NCI-H2196 (cell line): ENCODE results near the gene MACROD2.
A peak's percentile ranks its signal among the peaks of the same experiment; 100 is the strongest.
"Not testable (repeated sequence)": the region's sequence is repeated elsewhere in the genome, so short reads cannot be mapped to it uniquely, and the experiment has no call there.

ENCODE experiments used
- DNase-seq: peaks from one replicate; lab custom pipeline; 2025; ENCODE audit not compliant: unreplicated experiment; lab: John Stamatoyannopoulos, UW

The MACROD2 gene

DNA sequence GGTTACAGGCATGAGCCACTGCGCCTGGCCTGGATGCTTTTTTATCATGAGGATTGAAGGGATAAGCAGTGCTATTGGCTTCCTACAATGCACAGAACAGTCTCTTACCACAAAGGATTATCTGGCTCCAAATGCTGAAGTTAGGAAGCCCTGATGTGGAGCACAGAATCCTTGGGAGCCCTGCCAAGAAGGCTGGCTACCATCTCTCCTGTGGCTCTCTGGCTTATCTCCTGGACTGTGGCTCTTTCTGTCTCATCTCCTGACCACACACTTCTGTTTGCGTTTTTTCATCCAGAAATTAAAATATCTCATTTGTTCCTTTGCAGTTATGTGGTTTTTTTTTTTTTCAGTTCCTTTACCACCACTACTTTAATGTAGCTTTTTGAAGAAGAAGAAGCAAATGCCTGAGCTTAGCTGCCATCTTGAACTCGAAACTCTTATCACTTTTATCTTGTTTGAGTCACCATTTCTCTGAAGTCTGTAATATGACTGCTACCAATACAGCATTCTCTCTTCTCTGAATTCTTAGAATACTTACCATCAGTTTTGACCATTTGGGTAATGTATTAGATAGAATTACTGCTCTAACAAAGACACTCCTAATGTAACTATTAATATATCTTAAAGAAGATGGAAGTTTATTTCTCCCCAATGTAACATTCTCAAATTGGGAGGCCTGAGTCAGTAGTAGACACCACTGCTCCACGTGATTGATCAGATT is 1533.2 kb downstream of the MACROD2 start:
- peak; percentile 3 for DNase-seq

DNA sequence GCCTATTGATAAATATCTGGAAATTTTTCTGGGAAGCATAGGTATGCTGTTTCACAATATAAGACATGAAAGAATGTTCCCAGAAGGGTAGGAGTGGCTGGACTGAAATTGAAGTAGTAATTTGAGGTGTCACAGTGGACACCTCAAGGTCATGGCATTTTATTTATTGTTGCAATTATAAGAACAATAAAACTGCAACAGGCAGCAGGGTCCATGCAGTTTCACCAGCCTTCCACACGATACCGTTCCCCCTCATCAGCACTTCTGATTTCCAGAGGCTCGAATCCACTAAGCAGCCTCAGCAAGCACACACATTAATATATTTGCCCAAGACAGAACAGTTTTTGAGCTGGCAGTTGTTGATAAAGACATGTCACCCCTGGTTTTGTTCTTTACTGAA is 1540.5 kb downstream of the MACROD2 start:
- DNase-seq, result no peak

DNA sequence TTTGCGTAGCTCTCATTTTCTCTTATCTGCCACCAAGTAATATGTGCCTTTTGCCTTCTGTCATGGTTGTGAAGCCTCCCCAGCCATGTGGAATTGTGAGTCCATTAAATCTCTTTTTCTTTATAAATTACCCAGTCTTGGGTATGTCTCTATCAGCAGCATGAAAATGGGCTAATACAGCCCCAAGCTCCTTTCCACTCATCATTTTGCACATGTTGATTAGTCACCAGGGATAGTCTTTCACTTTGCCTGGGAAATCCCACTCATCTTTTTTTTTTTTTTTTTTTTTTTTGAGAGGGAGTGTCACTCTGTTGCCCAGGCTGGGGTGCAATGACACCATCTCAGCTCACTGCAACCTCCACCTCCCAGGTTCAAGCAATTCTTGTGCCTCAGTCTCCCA is 1541.9 kb downstream of the MACROD2 start:
- DNase-seq, result not testable (repeated sequence)

DNA sequence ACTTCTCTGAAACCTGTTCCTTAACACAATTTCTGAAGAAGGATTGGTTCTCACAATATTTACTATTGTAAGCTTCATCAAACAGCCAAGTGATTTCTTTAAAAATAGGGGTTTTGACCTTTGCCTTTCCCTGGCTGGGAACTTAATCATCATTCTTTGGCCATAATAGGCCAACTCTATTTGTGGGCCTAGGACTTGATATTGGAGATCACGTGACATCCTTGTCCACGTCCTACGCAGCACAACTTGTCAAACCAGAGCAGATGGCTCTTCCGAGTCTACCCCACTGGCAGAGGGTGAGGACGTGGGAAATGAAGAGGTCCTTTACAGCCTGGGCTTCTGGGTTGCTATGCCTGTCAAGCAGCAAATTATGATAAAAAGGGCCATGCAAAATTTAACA is 1547.3 kb downstream of the MACROD2 start:
- no peak for DNase-seq

DNA sequence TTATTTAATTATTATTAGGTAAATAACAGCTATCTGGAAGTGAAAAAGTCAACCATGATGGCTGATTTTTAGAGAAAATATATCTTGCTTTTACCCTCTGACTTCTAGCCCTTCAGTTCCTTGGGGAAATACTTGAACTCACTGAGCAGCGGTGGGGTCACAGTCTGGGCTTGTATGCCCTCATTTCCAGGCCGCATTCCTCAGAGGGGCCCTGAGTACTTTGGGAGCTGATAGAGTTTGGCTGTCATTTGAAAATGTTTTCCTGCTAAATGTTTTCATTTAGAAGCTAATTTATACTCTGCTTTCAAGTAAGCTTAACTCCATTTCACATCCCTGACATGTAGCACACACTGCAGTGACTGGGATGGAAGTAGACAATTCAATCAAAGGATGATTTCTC is 1549.4 kb downstream of the MACROD2 start:
- no peak for DNase-seq

DNA sequence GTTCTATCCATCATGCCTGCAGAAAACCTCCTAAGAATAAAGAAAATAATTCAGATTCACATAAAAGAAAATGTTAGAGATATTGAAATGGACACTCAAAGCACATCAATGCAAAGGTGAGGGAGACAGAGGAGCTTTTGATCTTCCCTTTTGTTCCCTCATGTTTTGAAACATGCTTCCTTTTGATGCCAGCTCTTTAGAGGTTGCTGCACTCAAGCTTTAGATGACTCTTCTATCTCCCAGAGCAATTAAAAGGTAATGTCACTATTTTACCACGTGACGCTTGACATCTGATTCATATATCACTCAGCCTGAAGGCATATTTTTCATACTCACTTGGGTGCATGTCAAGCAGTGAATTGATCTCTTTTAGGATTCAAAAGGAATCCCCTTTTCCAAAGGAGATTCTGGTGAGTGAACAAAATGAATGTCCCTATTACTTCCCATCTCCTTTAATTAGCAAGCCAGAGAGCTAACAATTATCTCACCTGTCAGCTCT is 1551.3 kb downstream of the MACROD2 start:
- DNase-seq, result no peak

- no peak for DNase-seq
Observed at GRCh38 chr20:15547119-15547518, 1551.8 kb downstream of the MACROD2 start.

DNA sequence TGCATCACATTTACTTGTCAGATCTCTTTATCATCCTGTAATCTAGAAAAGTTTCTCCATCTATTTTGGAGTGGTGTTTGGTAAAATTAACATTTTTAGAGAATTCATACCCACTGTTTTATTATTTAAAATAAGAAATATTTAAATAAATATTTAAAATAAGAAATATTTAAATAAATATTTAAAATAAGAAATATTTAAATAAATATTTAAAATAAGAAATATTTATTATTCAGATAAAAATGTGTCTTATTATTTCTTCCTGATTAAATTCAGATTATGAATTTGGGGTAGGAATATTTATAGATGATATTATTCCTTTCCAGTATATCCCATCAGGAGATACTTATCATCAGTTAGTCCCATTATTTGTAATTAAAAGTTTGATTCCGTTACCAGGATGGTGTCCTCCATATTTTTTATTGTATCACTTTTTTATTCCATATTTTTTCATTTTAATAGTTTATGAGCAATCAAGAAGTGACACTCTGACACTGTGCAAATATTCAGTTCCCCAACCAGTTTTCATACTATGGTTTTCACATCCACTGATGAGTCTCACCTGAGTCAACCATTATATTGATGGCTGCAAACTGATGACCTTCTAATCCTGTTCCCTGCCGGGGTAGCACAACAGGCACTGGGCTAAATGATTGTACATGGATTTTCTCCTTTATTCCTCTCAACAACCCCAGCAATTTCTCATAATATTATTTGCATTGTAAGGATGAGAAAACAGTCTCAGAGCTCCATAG is 1555.0 kb downstream of the MACROD2 start:
- no peak for DNase-seq

GRCh38 chr20:15555913-15556312 is 1560.6 kb downstream of the MACROD2 start:
- no peak for DNase-seq

DNA sequence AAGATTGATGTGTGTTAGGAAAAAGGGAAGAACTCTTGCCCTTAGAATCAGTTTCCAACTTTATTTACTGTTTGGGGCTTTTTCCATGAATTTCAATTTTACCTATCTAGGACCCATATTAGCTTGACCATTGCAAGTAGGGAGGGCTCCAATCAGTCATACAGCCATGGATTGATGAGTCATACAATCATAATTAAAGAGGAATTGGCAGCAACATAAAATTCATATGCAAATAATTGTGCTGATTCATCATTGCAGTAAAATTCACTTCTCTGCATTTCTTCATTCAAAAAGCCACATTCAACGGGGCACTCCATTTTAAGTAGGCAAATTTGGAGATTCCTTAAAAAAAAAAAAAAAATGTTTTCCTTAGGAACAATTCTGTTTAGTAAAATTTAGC is 1561.6 kb downstream of the MACROD2 start:
- DNase-seq, result no peak

GRCh38 chr20:15561070-15561569 is 1565.8 kb downstream of the MACROD2 start:
- DNase-seq, result no peak

GRCh38 chr20:15561707-15562404 is 1566.5 kb downstream of the MACROD2 start:
- no peak for DNase-seq

GRCh38 chr20:15563836-15564235 is 1568.5 kb downstream of the MACROD2 start:
- DNase-seq, result no peak

DNA sequence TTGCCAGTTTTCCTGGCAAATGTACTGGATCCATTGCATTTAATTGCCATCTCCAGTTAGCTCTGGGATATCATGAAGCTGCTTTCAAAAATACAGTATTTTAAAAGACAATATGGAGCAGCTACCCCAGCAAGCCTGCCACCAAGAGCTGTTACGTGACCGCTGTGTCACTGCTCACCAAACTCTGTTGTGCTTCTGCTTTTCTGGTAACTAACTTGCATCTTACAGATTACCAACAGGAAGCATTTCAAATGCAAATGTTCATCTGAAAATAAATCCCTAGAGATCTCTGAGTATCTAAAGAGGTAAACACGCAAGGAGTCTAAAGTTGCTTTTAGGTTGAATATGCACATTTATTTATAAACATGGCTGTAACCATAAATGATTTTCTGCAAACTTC is 1569.7 kb downstream of the MACROD2 start:
- no peak for DNase-seq

GRCh38 chr20:15565786-15566185 is 1570.5 kb downstream of the MACROD2 start:
- DNase-seq, result no peak

DNA sequence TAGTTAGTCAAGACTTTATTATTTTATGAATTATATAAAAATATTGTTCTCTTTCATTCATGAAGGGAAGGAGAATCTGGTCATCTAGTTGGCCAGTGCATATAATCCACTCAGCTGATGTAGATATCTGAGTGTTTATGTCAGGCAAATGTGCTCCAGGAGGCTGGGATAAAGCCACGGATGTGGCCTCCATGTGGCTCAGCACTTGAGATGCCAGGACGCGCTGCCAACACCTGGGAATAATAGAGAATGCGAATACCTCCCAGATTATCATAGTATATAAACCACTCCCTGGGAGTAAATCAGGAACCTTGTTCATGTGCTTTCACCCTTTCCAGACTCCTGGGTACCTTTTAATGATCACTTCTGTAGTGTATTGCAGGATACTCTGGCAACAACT is 1571.9 kb downstream of the MACROD2 start:
- no peak for DNase-seq

GRCh38 chr20:15570156-15570555 is 1574.8 kb downstream of the MACROD2 start:
- no peak for DNase-seq

- DNase-seq, result no peak
Observed at GRCh38 chr20:15571056-15571455, 1575.7 kb downstream of the MACROD2 start.

GRCh38 chr20:15575255-15575654 is 1579.9 kb downstream of the MACROD2 start:
- no peak for DNase-seq

DNA sequence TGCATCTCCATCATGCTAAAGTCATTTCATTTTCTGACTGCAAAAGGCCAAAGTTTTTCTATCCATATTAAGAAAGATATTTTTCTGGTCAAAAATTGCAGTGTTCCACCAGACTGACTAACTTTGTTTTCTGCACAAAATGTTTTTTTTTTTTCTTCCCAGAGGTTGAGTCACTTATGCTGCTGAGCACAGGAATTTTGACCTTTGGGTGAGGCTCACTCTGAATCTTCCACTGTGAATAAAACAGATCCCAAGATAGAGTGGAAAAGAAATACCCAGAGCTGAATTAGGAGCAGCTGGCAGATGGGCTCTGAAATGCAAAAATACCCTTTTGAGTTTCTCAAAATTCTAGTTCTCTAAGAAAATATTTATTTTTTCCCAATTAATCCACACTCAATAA is 1581.1 kb downstream of the MACROD2 start:
- DNase-seq, result no peak

DNA sequence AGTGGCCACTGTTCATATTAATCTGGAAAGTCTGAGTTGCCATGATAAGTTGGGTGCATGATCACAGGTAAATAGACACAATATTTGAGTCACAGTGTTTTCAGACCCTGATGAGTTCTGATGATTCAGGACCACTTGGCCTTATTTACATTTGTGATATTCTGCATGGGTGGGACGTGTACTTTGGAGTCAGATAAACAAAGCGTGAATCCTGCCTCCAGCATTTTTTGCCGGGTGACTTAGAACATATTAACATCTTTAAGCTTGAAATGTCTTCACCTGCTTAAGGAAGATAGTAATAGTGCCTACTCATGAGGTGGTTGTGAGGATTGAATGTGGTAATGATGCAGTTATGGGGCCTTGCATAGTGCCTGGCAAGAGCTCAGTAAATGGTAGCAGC is 1582.8 kb downstream of the MACROD2 start:
- no peak for DNase-seq

DNA sequence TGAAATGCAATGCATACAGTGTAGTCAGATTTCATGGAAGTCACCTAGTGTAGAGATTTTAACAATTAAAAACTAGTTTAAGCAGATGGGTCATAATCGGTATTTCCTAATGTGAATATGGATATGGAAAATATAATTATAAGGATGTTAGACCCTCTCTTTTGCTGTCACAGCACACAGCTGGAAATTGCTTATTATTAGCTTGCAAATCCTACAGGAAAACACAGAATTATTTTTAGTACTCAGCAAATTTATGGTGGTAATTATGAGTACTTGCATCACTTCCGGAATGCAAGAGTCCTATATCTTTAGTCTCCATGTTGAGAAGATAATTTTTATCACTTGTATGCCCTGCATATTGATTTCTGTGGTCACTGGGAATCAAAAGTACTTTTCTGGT is 1584.4 kb downstream of the MACROD2 start:
- DNase-seq, result no peak
